AG10803 (cell line): ENCODE data around the gene WRNIP1.
A peak's percentile ranks its signal among the peaks of the same experiment; 100 is the strongest.

Experiments
- DNase-seq: peaks from one replicate; pipeline ENCODE4 v3.0.0; 2010; ENCODE audit warnings: low read depth
- H3K4me3 ChIP-seq: 2 replicates; pipeline ENCODE4 v1.5.1; 2011; ENCODE audit warnings: mild to moderate bottlenecking, low read length, control low read depth
- TF ChIP-seq, protein P1 (sequence below): conservative IDR thresholded peaks from 2 replicates; pipeline ENCODE4 v1.5.1; 2011; ENCODE audit warnings: mild to moderate bottlenecking, low read length, control low read depth, inconsistent platforms

The WRNIP1 gene

DNA sequence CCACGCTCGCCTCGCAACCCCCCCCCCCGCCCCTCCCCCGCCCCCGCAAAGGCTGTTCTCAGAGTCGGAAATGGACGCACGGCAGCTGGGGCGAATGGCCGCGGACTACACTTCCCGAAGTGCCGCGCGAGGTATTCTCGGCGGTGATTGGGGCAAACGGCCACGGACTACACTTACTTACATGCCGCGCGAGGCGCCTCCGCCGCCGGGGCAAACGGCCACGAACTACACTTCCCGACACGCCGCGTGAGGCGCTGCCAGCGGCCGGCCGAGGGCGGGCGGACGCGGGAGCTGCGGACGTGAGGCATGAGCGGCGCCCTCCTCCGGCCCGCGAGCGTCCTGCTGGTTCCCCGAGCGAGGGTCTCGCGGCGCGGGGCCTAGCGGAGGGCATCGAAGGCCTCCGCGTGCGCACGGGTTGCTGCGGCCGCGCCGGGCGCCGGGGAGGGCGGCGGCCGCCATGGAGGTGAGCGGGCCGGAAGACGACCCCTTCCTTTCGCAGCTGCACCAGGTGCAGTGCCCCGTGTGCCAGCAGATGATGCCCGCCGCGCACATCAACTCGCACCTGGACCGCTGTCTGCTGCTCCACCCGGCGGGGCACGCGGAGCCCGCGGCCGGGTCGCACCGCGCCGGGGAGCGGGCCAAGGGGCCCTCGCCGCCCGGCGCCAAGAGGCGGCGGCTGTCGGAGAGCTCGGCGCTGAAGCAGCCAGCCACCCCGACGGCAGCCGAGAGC is at the start of gene WRNIP1:
TSS of gene WRNIP1 (plus strand) at position 228 of the 730 bp plus-strand sequence. CDS start at position 458, 230 bp downstream.
- TF ChIP-seq, protein P1, sequence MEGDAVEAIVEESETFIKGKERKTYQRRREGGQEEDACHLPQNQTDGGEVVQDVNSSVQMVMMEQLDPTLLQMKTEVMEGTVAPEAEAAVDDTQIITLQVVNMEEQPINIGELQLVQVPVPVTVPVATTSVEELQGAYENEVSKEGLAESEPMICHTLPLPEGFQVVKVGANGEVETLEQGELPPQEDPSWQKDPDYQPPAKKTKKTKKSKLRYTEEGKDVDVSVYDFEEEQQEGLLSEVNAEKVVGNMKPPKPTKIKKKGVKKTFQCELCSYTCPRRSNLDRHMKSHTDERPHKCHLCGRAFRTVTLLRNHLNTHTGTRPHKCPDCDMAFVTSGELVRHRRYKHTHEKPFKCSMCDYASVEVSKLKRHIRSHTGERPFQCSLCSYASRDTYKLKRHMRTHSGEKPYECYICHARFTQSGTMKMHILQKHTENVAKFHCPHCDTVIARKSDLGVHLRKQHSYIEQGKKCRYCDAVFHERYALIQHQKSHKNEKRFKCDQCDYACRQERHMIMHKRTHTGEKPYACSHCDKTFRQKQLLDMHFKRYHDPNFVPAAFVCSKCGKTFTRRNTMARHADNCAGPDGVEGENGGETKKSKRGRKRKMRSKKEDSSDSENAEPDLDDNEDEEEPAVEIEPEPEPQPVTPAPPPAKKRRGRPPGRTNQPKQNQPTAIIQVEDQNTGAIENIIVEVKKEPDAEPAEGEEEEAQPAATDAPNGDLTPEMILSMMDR: peak; percentile 46
- H3K4me3 ChIP-seq: peak within 1 kb of the TSS; percentile 92
- peak; percentile 100 for DNase-seq

- DNase-seq: no peak
- H3K4me3 ChIP-seq: no peak overlapping the region
- TF ChIP-seq, protein P1: no peak
Measured at GRCh38 chr6:2715737-2716136, 49.5 kb upstream of the WRNIP1 start.

GRCh38 chr6:2716936-2717700 is 48.1 kb upstream of the WRNIP1 start:
- no peak for DNase-seq
- TF ChIP-seq, protein P1: no peak
- H3K4me3 ChIP-seq: no peak overlapping the region

DNA sequence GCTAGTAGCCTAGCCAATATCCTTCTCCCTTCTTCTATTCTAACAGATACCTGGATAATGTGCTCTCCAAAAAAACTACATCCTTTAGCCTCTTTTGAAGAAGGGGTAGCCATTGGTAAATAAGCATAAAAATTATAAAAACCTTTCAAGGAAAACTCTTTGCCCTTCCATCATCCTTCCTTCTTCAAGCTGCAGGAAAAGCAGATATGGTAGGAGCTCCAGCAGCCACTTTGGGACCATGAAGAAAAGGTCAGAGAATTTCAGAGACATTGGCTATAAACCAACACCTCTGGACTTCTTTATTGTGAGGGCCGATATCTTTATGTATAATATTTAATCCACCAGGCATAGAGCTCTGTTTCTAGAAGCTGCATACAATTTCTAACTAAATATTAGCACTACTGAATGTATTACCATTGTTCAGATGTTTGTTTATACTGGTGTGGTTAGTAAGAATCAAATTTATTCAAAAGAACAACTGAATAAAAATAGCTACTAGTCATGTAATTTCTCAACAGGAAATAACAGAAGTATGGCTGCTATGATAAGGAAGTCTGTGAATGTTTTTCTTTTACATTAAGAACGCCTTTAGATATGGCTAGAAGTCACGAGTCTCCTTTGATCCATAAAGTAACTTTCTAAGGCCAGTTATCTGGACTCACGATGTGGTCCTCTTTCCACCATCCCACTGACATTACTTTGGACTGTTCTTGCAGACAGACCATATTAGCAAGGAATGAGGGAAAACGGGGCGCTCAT is 46.7 kb upstream of the WRNIP1 start:
- TF ChIP-seq, protein P1: no peak
- DNase-seq: no peak
- H3K4me3 ChIP-seq: no peak overlapping the region

- no peak for DNase-seq
- no peak overlapping the region for H3K4me3 ChIP-seq
- TF ChIP-seq, protein P1: no peak
Measured at GRCh38 chr6:2719093-2719455, 46.1 kb upstream of the WRNIP1 start.

DNA sequence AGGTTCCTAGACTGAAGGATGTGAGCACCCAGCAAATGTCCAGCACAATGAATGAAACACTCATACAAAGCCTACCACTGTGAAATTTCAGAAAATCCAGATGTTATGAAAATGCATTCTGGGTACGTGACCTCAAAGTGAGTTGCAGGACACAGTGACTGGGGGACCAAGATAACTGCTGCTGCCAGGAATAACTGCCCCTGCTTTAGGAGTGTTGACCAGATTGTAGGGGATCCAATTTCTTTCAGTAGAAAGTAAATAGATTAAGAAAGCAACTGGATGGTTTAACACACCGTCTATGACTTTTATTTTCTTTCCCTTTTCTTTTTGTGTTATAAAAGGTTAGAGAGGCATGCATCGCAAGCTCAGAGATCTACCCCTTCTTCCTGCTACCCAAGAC is 44.0 kb upstream of the WRNIP1 start:
- DNase-seq: no peak
- H3K4me3 ChIP-seq: no peak overlapping the region
- TF ChIP-seq, protein P1: no peak
